Middle frontal gyrus (tissue), 1 donor: ENCODE measurements around the gene PLAGL1.
"Not testable (repeated sequence)": the region's sequence is repeated elsewhere in the genome, so short reads cannot be mapped to it uniquely, and the experiment has no call there.

ENCODE experiments used
- DNase-seq: peaks from one replicate; pipeline ENCODE4 v3.0.0-alpha.2; 2015; ENCODE audit warnings: low spot score; ENCODE audit errors: extremely low spot score

The PLAGL1 gene

DNA sequence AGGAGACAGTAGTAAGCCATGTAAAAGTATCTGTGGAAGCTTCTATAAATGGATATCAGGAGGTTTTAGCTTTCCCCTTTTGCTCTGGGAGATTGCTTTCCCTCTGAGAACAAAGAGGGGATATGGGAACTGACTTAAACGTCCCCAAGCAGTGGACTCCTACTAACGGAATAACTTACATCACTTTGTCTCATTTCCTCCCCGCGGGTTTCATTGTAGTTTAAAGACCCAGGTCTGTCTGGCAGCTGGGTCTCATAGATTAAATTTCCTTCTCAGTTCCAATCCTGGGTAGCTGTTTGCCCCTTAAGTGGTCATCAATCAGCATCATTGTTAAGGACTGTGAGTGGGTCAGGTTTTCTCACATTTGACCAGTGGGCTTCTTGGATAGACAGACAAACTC lies 68.7 kb downstream of the PLAGL1 start:
- DNase-seq, result no peak

DNA sequence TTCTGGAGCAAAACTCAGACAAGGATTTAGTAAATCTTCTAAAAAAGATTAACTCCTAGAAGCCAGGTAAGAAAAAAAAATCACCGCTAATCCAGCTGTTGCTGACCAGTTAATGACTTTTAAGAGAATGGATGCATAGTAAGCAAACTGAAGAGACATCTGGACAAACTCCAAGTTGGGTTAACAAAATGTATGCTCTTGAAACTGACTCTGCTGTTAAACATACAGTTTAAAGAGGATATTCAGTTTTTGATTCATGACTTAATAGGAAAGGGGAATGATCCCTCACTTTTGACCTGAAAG lies 70.4 kb downstream of the PLAGL1 start:
- no peak for DNase-seq

DNA sequence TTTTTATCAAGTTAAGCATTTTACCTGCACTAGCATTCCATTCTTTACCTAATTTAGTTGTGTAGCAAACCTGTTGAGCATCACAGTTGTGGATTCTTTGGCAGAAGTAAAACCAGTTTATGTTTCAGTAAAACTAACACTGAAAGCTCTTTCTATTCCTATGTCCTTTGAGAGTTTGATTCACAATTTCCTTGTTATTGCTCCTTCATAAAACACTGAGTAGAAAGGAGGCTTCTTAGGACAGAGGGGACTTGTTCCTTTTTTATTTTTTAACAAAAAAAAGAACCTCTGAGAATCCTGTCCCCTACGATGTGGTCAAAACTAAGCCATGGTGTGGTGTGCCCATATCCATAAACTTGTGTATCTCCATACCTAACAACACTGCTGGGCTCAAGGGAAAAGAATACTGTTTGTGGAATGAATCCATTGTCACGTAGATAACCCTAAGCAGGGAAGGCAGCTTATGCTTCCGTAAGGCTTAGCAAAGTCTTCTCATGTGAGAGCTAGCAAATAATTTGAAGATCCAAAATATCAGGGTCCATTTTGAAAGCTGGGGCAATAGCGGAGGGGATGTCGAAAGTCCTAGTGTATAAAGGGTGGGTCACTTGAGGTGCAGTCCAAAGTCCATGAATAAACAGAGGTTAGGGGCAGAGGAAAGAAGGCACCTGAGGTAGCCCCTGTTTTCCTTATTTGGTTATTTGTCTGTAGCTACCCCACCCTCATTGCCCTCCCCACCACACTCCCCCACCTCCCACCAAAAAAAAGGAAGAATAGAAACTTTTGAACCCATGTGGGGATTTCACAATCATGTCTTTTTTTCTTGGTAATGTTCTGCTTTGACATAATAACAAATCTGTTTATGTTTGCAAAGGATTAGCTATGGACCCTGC lies 71.0 kb downstream of the PLAGL1 start:
- DNase-seq, result no peak

DNA sequence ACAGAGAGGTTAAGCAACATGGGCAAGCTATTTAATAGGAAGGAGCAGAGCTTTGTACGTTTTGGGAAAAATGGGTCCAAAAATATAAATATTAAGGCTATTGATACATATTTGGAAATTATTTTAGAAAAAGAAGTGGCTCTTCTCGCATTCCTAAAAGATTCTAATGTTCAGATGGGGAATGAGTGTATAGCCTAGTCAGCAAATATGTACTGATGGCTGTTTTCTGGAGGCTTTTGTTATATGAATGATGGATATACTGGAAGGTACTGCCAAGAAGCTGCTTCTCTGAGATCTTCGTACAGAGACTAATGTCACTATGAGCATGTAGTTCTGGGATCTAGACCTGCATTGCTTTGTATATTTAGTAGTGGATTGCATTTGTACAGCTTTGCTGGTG lies 71.7 kb downstream of the PLAGL1 start:
- DNase-seq, result no peak

DNA sequence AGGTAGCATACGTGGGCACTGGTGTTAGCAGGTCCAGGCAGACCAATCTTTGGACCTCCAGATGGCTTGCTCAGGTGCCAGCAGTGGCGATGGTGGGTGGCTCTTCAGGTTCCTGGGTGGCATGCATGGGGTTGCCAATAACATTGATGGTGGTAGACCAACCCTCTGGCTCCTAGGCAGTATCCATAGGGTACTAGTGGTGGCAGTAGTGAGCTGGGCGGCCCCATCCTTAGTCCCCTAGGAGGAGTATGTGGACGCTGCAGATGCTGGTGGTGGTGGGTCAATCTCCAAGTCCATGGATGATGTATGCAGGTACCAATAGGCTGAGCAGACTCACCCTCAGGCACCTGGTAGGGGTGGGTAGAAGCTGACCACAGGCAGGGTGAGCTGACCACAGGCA lies 73.2 kb downstream of the PLAGL1 start:
- DNase-seq, result no peak

DNA sequence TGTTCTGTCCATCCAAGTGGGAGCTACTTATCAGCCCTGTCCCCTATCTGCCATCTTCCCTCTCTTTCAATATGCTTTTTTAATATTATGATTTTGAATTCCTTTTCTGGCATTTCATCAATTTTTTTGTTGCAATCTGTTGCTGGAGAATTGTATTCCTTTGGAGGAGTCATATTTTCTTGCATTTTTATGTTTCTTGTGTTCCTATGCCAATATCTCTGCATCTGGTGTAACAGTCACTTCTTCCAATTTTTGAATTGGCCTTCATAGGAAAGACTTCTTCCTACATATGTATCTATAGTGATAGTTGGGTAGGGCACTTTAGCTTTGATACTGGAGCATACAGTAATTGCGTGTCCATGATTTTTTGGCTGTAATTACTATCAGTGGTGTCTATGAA lies 73.7 kb downstream of the PLAGL1 start:
- DNase-seq, result no peak

DNA sequence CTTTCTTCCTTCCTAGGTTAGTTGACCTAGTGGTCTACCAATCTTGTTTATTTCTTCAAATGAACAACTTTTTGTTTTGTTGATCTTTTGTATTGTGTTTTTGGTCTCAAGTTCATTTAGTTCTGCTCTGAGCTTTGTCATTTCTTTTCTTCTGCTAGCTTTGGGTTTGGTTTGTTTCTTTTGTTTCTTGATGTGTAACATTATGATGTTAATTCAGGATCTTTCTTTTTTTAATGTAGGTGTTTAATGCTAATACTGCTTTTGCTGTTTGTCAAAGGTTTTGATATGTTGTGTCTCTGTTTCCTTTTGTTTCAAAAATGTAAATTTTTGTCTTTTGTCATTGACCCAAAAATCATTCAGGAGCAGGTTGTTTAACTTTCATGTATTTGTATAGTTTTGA lies 78.1 kb downstream of the PLAGL1 start:
- DNase-seq, result no peak

DNA sequence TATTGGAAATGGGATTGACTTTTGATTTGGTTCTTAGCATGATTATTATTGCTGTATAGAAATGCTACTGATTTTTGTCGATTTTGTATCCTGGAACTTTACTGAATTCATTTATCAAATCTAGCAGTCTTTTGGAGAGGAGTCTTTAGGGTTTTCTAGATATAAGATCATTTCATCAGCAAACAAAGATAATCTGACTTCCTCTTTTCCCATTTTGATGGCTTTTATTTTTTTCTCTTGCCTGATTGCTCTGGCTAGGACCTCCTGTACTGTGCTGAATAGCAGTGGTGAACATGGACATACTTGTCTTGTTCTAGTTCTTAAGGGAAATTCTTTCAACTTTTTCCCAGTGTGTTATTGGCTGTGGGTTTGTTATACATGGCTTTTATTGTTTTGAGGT lies 79.2 kb downstream of the PLAGL1 start:
- DNase-seq, result no peak

DNA sequence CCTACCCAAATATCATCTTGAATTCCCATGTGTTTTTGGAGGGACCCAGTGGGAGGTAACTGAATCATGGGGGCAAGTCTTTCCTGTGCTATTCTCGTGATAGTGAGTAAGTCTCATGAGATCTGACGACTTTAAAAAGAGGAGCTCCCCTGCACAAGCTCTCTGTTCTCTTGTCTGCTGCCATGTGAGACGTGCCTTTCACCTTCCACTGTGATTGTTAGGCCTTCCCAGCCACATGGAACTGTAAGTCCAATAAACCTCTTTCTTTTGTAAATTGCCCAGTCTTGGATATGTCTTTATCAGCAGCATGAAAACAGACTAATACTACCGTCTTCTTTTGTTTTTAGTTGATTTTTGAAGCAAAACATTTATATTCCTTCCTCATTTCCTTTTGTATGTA lies 91.0 kb downstream of the PLAGL1 start:
- DNase-seq, result not testable (repeated sequence)

DNA sequence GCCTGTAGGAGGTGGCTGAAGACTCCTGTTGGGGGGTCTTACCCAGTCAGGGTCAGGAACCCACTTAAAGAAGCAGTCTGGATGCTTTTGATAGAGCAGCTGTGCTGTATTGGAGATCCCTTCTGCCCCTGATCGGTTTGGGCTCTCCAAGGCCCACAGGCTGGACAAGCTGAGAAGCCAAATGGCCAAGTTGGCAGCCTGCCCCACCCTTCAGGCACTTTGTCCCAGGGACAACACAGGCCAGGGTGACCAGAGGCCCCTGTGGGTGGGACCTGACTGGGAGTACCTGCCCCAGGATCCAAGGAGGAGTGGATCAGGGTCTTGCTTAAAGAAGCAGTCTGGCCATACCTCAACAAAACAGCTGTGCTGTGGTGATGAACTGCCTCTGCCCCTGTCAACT lies 95.4 kb downstream of the PLAGL1 start:
- DNase-seq, result no peak

DNA sequence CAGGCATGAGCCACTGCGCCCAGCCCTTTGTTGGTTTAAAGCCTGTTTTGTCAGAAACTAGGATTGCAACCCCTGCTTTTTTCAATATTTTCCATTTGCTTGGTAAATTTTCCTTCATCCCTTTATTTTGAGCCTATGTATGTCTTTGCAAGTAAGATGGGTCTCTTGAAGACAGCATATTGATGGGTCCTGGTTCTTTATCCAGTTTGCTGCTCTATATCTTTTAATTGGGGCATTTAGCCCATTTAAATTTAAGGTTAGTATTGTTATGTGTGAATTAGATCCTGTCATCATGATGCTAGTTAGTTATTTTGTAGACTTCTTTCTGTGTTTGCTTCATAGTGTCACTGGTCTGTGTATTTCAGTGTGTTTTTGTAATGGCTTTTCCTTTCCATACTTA lies 97.0 kb downstream of the PLAGL1 start:
- DNase-seq, result no peak

DNA sequence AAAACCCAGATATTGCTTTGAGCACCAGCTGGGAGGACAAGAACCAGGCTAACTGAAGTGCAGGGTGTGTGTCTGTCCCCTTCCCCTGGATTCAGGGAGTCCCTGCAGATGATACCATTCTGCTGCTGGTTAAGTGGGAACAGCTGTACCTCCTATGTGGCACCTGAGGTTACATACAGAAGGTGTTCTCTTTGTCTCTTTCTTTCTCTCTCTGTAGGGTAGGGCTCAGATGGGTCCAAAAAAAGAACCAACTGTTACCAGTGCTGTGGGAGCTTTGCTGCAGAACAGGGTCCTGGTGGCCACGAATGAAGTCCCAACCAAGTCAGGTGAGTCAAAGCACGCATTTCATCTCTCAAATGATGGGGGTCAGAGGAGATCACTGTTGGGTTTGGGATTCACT lies 105.2 kb downstream of the PLAGL1 start:
- DNase-seq, result no peak

DNA sequence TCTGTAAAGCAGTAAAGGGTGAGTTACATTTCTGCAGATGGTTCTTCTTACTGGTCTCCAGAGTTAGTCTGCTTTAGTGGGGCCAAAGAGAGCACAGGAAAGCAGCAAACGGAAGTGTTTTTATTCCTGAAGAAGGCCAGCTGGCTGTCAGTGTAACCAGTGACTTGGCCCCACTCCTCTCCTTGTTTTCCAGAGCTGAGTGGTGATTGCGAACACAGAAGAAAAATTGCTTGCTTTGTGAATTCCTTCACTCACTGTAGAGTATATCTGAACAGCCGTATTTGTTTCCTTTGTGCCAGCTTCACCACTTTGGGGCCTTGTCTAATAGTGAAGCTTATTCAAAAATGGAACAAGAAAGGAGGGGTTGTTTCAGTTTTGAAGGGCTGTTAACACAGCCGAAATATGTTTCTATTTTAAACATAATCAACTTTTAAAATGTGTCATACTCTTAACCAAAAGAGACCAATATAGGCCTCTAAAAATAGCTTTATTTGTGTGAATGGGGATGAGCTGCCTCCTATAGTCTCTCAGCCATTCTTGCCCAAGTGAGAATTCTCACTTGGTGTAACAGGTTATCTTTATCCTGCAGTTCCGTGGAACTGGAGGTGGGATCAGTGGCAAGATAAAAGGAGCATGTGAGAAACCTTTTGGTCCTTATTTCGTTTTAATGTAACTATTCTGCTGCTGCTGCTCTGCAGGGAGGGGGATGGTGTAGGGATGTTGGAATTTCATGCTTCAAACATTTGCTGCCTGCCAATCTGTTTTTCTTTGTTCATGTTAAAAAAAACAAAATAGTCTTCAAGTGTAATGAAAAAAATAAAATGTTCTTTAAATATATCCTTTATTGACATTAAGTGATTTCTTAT lies 105.9 kb downstream of the PLAGL1 start:
- no peak for DNase-seq

DNA sequence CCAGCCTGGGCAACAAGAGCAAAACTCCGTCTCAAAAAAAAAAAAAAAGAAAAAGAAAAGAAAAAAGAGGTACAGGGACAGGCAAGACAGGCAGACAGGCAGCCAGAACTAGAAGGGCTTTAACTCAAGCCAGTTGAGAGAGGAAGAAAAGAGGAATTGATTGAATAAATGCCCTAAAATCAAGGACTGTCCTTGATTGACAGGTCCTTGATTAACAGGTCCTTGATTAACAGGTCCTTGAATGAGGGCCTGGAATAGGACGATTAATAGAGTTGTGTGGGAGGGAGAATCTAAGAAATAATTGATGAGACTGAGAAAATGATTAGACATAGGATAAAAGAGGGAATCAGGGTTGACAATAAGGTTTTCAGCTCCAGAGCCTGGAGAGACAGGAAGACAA lies 107.7 kb downstream of the PLAGL1 start:
- no peak for DNase-seq

DNA sequence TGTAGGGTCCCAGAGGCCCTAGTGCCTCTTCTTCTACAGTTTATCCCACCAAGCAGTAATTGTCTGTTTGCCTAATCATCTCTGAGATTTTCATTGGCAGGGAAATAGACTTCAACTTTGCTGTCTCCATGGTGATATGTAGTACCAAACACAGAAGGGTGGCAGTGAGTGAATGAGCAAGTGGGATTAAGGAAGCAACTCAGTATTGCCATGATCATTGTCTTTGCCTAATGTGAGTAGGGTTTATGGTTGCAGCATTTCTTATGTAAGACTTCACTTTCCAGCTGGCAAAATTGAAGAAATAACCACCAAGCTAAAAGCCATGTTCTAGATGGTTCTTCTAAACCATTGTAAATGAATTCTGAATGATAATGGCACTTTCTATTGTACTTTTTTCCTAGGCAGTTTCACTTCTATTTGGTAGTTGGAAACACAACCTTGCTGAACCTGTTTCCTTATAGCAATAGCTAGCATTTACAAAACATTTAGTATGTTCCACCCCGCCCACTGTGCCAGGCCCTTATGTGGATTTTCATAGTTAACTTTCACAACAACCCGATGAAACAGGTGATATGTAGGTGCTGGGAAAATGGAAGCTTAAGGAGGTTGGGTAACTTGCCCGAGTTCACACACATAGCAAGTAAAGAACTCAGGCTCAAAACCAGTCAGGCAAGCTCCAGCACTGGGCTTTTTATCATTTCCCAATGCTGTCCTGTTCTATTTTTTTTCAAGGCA lies 111.8 kb downstream of the PLAGL1 start:
- no peak for DNase-seq

DNA sequence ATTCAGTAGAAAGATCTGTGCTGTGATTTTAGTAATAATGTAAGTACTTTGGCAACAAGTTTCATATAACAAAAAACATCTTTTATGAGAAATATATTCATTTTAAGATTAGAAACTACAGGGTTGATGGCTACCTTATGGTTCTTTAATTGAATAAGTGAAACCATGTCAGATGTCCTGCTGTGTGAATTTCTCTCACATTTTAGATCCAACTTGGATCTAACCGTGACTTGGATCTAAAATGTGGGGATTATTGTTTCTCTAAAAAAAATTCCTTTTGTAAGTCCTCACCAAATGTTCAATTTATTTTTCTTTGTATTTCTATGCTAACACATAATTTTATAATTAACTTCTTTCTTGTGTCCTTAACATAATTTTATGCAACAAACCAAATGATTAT lies 113.4 kb downstream of the PLAGL1 start:
- no peak for DNase-seq
